ENCODE measurements around the gene ZNF446. TPM values are rescaled to one million over a fixed set of nuclear protein-coding genes. Genes with fewer than 3 reads are reported as not detected.

The ZNF446 gene
- total and polyA plus RNA-seq, 9 of the 15 experiments (the other 6 are each of a cell fraction or from before 2014, with no cell fraction given) = 0.07 to 4.8 (median 1.2) TPM

GRCh38 chr19:58514564-58515022 is 38.4 kb downstream of the ZNF446 start:
- intact Hi-C loops (cut with micrococcal nuclease) (loop anchor here (5.0 kb wide), 1 partner anchor 332 kb away; the partner anchor contains the start of gene ZNF274), in situ Hi-C loops (cut with MboI) (no loop called here)
- ATAC-seq (no peak), FAIRE-seq (no peak), DNase-seq (ENCODE audit: extremely low read depth in 1 of 4, low spot score in 3 of 4) (no peak)
- H3K36me3 ChIP-seq (ENCODE audit: control insufficient read depth, insufficient read depth, low read length) = peaks cover 31% of the 10 kb centered on the region; the same call in 2 of the 3 replicates
- no peak for TF ChIP-seq MBD2 (IDR thresholded peaks at IDR 0.05; ENCODE audit: borderline replicate concordance, low read depth)
- TF ChIP-seq BDP1 (IDR thresholded peaks at IDR 0.05; ENCODE audit: insufficient read depth, insufficient read length) = no peak
- no peak for TF ChIP-seq POLR2B (IDR thresholded peaks at IDR 0.05; ENCODE audit: low read depth, partially characterized antibody)
- H3K9me1 ChIP-seq (ENCODE audit: control insufficient read depth, insufficient read depth, low read length) = peaks cover 10% of the 10 kb centered on the region
- H3K4me2 ChIP-seq (ENCODE audit: insufficient read depth, low read length) = peak overlapping the region; percentile 99
- 67% methylated on average over 3 of the region's 3 CpGs for WGBS (ENCODE audit: insufficient coverage, low coverage, missing lambda C conversion rate)
- H2AFZ ChIP-seq (ENCODE audit: low read depth, low read length) = 0 out of 2 replicates have a peak overlapping the region, but pooled peaks have one; percentile 57
- ChIA-PET POLR2A (interaction anchor here (1.0 kb wide), 2 partner anchors 15 to 29 kb away, joined by 7 to 8 read pairs; partner anchors contain the start of gene TRIM28), CTCF (ENCODE audit: low intra/inter-chr PET ratio) (no interaction called here)
- H3K9ac ChIP-seq (ENCODE audit: insufficient read depth in 1 of 2, low read depth in 2 of 2, low read length in 2 of 2) = peak overlapping the region; percentile 84 to 85
- H3K27me3 ChIP-seq (ENCODE audit: control insufficient read depth in 2 of 2, insufficient read depth in 2 of 2, low read length in 2 of 2) = no peaks in the 10 kb centered on the region
- no peaks in the 10 kb centered on the region for H4K20me1 ChIP-seq (replicated peaks; ENCODE audit: control insufficient read depth, insufficient read depth, low read length)
- peaks cover 13 to 78% of the 10 kb centered on the region in 2 experiments for H3K4me1 ChIP-seq (replicated peaks in 1 of 2; ENCODE audit: control insufficient read depth in 2 of 2, insufficient read depth in 2 of 2, low read length in 2 of 2)
- BruUV-seq (replicated peaks) = no TSS peak
- H3K79me2 ChIP-seq (ENCODE audit: control insufficient read depth, insufficient read depth, low read length) = peaks cover 47% of the 10 kb centered on the region
- H3K9me3 ChIP-seq (replicated peaks; ENCODE audit: control insufficient read depth, insufficient read depth, low read depth, low read length) = no peaks in the 10 kb centered on the region; the same call in 1 of the 2 replicates
- H3K27ac ChIP-seq (ENCODE audit: extremely low read depth, low read depth, low read length) = peak overlapping the region; percentile 79
- H3K4me3 ChIP-seq = peak overlapping the region; percentile 53

DNA sequence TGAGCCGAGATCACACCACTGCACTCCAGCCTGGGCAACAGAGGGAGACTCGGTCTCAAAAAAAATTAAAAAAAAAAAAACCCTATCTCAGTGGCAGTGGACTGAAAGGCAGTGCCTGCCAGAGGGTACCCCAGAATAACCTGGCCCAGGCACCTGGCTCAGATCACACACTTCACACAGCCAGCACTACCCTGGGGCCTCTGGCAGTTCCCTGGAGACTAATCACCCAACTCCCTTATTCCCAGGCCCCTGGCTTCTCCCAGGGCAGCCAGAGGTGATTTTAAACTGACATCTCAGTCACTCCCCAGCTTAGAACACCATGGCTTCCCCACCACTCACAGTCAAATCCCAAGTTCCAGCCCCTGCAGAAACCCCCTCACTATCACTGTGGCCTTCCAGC is 39.1 kb downstream of the ZNF446 start:
- Histone ChIP-seq H2AFZ (ENCODE audit: low read depth, low read length) (no peak overlapping the region), H3K4me2 (ENCODE audit: insufficient read depth, low read length) (no peak overlapping the region), H3K36me3 (ENCODE audit: control insufficient read depth, insufficient read depth, low read length) (peaks cover 31% of the 10 kb centered on the region; the same call in 2 of the 3 replicates), H3K4me3 (no peak overlapping the region), H3K9ac (ENCODE audit: insufficient read depth in 1 of 2, low read depth in 2 of 2, low read length in 2 of 2) (peak overlapping the region in 1 of 2 experiments; percentile 68; a peak in 1 of 4 replicates), H3K79me2 (ENCODE audit: control insufficient read depth, insufficient read depth, low read length) (peaks cover 51% of the 10 kb centered on the region), H4K20me1 (replicated peaks; ENCODE audit: control insufficient read depth, insufficient read depth, low read length) (no peaks in the 10 kb centered on the region), H3K9me1 (ENCODE audit: control insufficient read depth, insufficient read depth, low read length) (peaks cover 5% of the 10 kb centered on the region), H3K9me3 (replicated peaks; ENCODE audit: control insufficient read depth, insufficient read depth, low read depth, low read length) (no peaks in the 10 kb centered on the region), H3K4me1 (replicated peaks in 1 of 2; ENCODE audit: control insufficient read depth in 2 of 2, insufficient read depth in 2 of 2, low read length in 2 of 2) (peaks cover 8 to 79% of the 10 kb centered on the region in 2 experiments), H3K27me3 (ENCODE audit: control insufficient read depth in 2 of 2, insufficient read depth in 2 of 2, low read length in 2 of 2) (no peaks in the 10 kb centered on the region), H3K27ac (ENCODE audit: extremely low read depth, low read depth, low read length) (no peak overlapping the region)
- POLR2A ChIA-PET = interaction anchor here (1.0 kb wide), 1 partner anchor 33 kb away, joined by 4 read pairs; no protein-coding TSS in a partner anchor
- intact Hi-C loops (cut with micrococcal nuclease) = no loop called here
- BruUV-seq (replicated peaks) = TSS peak; percentile 40
- DNase-seq (ENCODE audit: extremely low read depth in 1 of 4, low spot score in 3 of 4) (no peak), ATAC-seq (no peak), FAIRE-seq (no peak)
- in situ Hi-C loops (cut with MboI) = no loop called here
- CTCF ChIA-PET (ENCODE audit: low intra/inter-chr PET ratio) = no interaction called here
- WGBS (ENCODE audit: insufficient coverage, low coverage, missing lambda C conversion rate) = 67% methylated on average over 1 of the region's 2 CpGs
- TF ChIP-seq ZNF444 (CRISPR knock-in tag; IDR thresholded peaks at IDR 0.05) (no peak), KAT8 (IDR thresholded peaks at IDR 0.05; ENCODE audit: low read depth) (no peak), RBM14 (IDR thresholded peaks at IDR 0.05; ENCODE audit: borderline replicate concordance, insufficient read depth, low read depth, low read length) (no peak), SMAD3 (CRISPR knock-in tag; conservative IDR thresholded peaks at IDR 0.05) (no peak), HDAC3 (IDR thresholded peaks at IDR 0.05; ENCODE audit: borderline replicate concordance, partially characterized antibody) (no peak), GTF2B (IDR thresholded peaks at IDR 0.05; ENCODE audit: extremely low read depth, insufficient read length) (no peak)
- TF ChIP-seq, protein P1, sequence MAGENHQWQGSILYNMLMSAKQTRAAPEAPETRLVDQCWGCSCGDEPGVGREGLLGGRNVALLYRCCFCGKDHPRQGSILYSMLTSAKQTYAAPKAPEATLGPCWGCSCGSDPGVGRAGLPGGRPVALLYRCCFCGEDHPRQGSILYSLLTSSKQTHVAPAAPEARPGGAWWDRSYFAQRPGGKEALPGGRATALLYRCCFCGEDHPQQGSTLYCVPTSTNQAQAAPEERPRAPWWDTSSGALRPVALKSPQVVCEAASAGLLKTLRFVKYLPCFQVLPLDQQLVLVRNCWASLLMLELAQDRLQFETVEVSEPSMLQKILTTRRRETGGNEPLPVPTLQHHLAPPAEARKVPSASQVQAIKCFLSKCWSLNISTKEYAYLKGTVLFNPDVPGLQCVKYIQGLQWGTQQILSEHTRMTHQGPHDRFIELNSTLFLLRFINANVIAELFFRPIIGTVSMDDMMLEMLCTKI (IDR thresholded peaks at IDR 0.05; ENCODE audit: partially characterized antibody) = no peak
